GM12873 (cell line): ENCODE results near the gene GOLGA2.

Experiments
- CTCF ChIP-seq: IDR thresholded peaks from 2 replicates; pipeline ENCODE4 v1.5.1; 2012; ENCODE audit warnings: low read depth, mild to moderate bottlenecking, moderate library complexity, low read length, control low read depth; ENCODE audit not compliant: insufficient read depth; ENCODE audit errors: missing control alignments

GOLGA2 gene

GRCh38 chr9:128288273-128289004, 12.6 kb upstream of the GOLGA2 start:
- no peak for TF ChIP-seq CTCF

GRCh38 chr9:128286440-128286839, 10.6 kb upstream of the GOLGA2 start:
- TF ChIP-seq CTCF = no peak

GRCh38 chr9:128285033-128285784, 9.4 kb upstream of the GOLGA2 start:
- TF ChIP-seq CTCF = no peak

GRCh38 chr9:128282500-128282899, 6.7 kb upstream of the GOLGA2 start:
- TF ChIP-seq CTCF = no peak

- TF ChIP-seq CTCF = no peak
Measured at GRCh38 chr9:128280084-128280622, 4.3 kb upstream of the GOLGA2 start.

GRCh38 chr9:128276574-128277270, 915 bp upstream of the GOLGA2 start:
- no peak for TF ChIP-seq CTCF

DNA sequence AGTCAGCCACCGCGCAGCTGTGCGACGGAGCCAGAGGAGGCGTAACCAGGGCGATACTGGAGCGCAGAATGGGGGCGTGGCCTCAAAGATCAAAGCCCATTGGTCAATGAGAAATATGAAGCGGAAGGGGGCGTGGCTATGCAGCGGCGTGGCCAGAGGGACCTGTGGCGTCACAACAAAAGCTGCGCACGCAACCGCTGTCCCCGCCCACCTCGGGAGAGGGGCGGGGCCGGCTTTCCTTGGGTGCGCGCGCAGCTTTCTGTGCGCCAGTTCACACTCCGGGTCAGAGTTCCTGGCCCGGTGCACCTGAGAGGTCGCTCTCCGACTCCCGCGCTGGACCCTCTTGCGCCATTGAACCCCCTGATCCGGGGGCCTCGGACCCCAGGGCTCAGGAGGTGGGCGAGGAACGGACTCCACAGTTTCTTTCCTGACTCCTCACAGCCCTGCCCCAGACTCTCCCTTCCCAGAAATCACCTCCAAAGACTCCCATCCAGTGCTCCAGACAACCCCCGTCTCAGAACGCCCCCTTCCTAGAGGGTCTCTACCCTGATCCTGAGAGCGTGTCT, 284 bp upstream of the GOLGA2 start, which contains the start of gene SWI5:
Gene SWI5, plus strand, starts transcription at position 269 of the 566 bp plus-strand sequence.
- no peak for TF ChIP-seq CTCF
